GM19452 (cell line): ENCODE data around the gene LAMB4.

Source experiments
- ATAC-seq: cut with Tn5 transposase; IDR thresholded peaks from one replicate; pipeline ENCODE4 v1.9.1; 2021; ENCODE audit not compliant: unreplicated experiment

LAMB4 gene

GRCh38 chr7:107975394-107976013, 154.7 kb downstream of the LAMB4 start:
- no peak for ATAC-seq

DNA sequence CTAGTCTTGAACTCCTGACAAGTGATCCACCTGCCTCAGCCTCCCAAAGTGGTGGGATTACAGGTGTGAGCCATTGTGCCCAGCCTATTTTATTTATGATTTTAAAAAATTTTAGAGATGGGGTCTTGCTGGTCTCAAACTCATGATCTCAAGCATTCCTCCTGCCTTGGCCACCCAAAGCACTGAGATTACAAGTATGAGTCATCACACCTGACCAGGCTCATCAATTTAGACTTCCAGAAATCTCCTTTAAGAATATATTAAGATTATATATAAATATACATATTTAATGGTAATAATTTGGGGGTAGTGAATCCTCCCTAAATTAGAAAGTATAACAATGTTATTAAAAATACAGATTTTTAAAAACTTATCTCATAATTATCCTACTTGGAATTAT, 156.3 kb downstream of the LAMB4 start:
- ATAC-seq, result no peak
